ENCODE measurements around the gene DAZAP1.

The DAZAP1 gene

GRCh38 chr19:1369214-1369805, 38.1 kb upstream of the DAZAP1 start:
- no peak for TF ChIP-seq GATA3 (IDR thresholded peaks at IDR 0.05; ENCODE audit: low read depth, low read length)

- TF ChIP-seq GATA2 (IDR thresholded peaks at IDR 0.05; ENCODE audit: low read depth, low read length) (no peak), GATA3 (IDR thresholded peaks at IDR 0.05; ENCODE audit: low read depth, low read length) (no peak)
Measured at GRCh38 chr19:1370579-1371361, 36.6 kb upstream of the DAZAP1 start.

- TF ChIP-seq GATA3 (IDR thresholded peaks at IDR 0.05; ENCODE audit: low read depth, low read length) (no peak), GATA2 (IDR thresholded peaks at IDR 0.05; ENCODE audit: low read depth, low read length) (no peak)
Measured at GRCh38 chr19:1373042-1373533, 34.3 kb upstream of the DAZAP1 start.

- no peak for TF ChIP-seq GATA2 (IDR thresholded peaks at IDR 0.05; ENCODE audit: low read depth, low read length)
- no peak for TF ChIP-seq GATA3 (IDR thresholded peaks at IDR 0.05; ENCODE audit: low read depth, low read length)
Measured at GRCh38 chr19:1373534-1374249, 33.7 kb upstream of the DAZAP1 start.

- TF ChIP-seq GATA3 (IDR thresholded peaks at IDR 0.05; ENCODE audit: low read depth, low read length) (no peak), GATA2 (IDR thresholded peaks at IDR 0.05; ENCODE audit: low read depth, low read length) (no peak)
Measured at GRCh38 chr19:1374250-1374577, 33.2 kb upstream of the DAZAP1 start.

- TF ChIP-seq GATA2 (IDR thresholded peaks at IDR 0.05; ENCODE audit: low read depth, low read length) (no peak), GATA3 (IDR thresholded peaks at IDR 0.05; ENCODE audit: low read depth, low read length) (no peak)
Measured at GRCh38 chr19:1376415-1376805, 31.0 kb upstream of the DAZAP1 start.

- no peak for TF ChIP-seq GATA2 (IDR thresholded peaks at IDR 0.05; ENCODE audit: low read depth, low read length)
- no peak for TF ChIP-seq GATA3 (IDR thresholded peaks at IDR 0.05; ENCODE audit: low read depth, low read length)
Measured at GRCh38 chr19:1377176-1377964, 30.0 kb upstream of the DAZAP1 start.

- TF ChIP-seq GATA2 (IDR thresholded peaks at IDR 0.05; ENCODE audit: low read depth, low read length): no peak
- TF ChIP-seq GATA3 (IDR thresholded peaks at IDR 0.05; ENCODE audit: low read depth, low read length): no peak
Measured at GRCh38 chr19:1377965-1378785, 29.2 kb upstream of the DAZAP1 start.

GRCh38 chr19:1379126-1379905, 28.1 kb upstream of the DAZAP1 start:
- TF ChIP-seq GATA3 (IDR thresholded peaks at IDR 0.05; ENCODE audit: low read depth, low read length): no peak
- TF ChIP-seq GATA2 (IDR thresholded peaks at IDR 0.05; ENCODE audit: low read depth, low read length): no peak

GRCh38 chr19:1379961-1380489, 27.4 kb upstream of the DAZAP1 start:
- TF ChIP-seq GATA3 (IDR thresholded peaks at IDR 0.05; ENCODE audit: low read depth, low read length) (no peak), GATA2 (IDR thresholded peaks at IDR 0.05; ENCODE audit: low read depth, low read length) (no peak)

- TF ChIP-seq GATA2 (IDR thresholded peaks at IDR 0.05; ENCODE audit: low read depth, low read length) (no peak), GATA3 (IDR thresholded peaks at IDR 0.05; ENCODE audit: low read depth, low read length) (no peak)
Measured at GRCh38 chr19:1382250-1382649, 25.1 kb upstream of the DAZAP1 start.

GRCh38 chr19:1383017-1383311, 24.4 kb upstream of the DAZAP1 start:
- no peak for TF ChIP-seq GATA2 (IDR thresholded peaks at IDR 0.05; ENCODE audit: low read depth, low read length)
